Effector memory CD4-positive, alpha-beta T cell (primary cell): Measurements from ENCODE around the gene SURF1.
"Not testable (repeated sequence)": the region's sequence is repeated elsewhere in the genome, so short reads cannot be mapped to it uniquely, and the experiment has no call there.

Source experiments
- DNase-seq, 3 donors: peaks; one replicate each; pipeline ENCODE4 v3.0.0-alpha.2; 2020
- H3K27ac ChIP-seq: 2 replicates; pipeline ENCODE4 v1.7.0; 2013; ENCODE audit warnings: mild to moderate bottlenecking, low read length, moderate library complexity; ENCODE audit not compliant: insufficient read depth, poor library complexity, severe bottlenecking
- H3K27me3 ChIP-seq: replicated peaks from 2 replicates; pipeline ENCODE4 v1.7.0; 2013; ENCODE audit warnings: mild to moderate bottlenecking, low read length; ENCODE audit not compliant: insufficient read depth, control insufficient read depth, poor library complexity, severe bottlenecking
- H3K36me3 ChIP-seq: 2 replicates; pipeline ENCODE4 v1.7.0; 2013; ENCODE audit warnings: mild to moderate bottlenecking, low read length, moderate library complexity; ENCODE audit not compliant: control insufficient read depth, insufficient read depth
- H3K4me1 ChIP-seq: 2 replicates; pipeline ENCODE4 v1.7.0; 2013; ENCODE audit warnings: low read length, mild to moderate bottlenecking; ENCODE audit not compliant: control insufficient read depth, insufficient read depth, poor library complexity, severe bottlenecking
- H3K4me3 ChIP-seq: 2 replicates; pipeline ENCODE4 v1.7.0; 2013; ENCODE audit warnings: low read length, low read depth, mild to moderate bottlenecking; ENCODE audit not compliant: insufficient read depth, poor library complexity, severe bottlenecking
- H3K9me3 ChIP-seq: 2 replicates; pipeline ENCODE4 v1.7.0; 2013; ENCODE audit warnings: mild to moderate bottlenecking, low read length, moderate library complexity; ENCODE audit not compliant: control insufficient read depth

The SURF1 gene

DNA sequence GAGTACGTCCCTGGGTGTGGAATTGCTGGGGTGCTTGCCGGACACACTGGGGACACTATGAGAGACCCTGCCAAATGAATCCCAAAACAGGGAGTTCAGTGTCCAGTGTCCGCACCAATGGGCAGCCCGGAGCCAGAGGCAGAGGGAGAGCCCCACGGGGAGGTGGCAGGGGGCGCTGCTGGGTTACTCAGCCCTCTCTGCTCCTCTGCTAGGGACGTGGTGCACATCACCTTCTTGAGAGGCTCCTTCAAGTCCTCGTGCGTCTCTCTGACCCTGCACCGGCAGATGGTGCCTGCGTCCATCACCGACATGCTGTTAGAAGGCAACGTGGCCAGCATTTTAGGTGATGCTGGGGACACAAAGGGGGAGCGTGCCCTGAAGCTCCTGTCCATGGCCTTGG lies 40.7 kb upstream of the SURF1 start:
- DNase-seq, result no peak
- Histone ChIP-seq H3K36me3 (no peaks in the 10 kb centered on the region), H3K27ac (no peak overlapping the region), H3K27me3 (no peaks in the 10 kb centered on the region), H3K9me3 (no peaks in the 10 kb centered on the region), H3K4me3 (no peak overlapping the region), H3K4me1 (no peaks in the 10 kb centered on the region)

DNA sequence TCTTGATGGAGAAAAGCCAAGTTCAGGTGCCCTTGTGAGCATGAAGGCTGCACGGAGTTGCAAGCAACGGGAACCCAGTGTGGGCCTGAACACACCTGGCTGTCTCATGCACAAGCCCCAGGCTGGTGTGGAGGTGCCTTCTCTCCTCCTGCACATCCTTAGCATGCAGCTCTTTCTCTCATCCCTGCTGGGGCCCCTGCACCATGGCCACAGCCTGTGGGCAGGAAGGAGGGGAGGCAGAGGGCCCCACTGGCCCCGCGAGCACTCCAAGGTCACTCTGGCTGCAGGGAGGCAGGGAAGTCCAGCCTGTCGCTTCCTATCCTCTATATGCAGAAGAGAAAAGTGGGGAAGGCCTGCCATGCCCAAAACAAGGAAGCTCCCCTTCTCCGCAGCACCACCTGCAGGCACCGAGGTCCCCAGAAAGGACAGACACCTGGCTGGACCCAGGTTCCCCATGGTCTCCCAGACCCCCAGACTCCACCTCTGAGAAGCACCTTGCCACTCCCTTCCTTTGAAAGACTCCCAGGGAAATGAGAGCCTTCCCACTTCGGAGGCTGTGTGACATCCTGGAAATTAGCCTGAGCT lies 38.5 kb upstream of the SURF1 start:
- no peaks in the 10 kb centered on the region for H3K27me3 ChIP-seq
- H3K27ac ChIP-seq, result no peak overlapping the region
- H3K36me3 ChIP-seq, result no peaks in the 10 kb centered on the region
- no peaks in the 10 kb centered on the region for H3K4me1 ChIP-seq
- DNase-seq, result no peak
- no peak overlapping the region for H3K4me3 ChIP-seq
- H3K9me3 ChIP-seq, result no peaks in the 10 kb centered on the region

DNA sequence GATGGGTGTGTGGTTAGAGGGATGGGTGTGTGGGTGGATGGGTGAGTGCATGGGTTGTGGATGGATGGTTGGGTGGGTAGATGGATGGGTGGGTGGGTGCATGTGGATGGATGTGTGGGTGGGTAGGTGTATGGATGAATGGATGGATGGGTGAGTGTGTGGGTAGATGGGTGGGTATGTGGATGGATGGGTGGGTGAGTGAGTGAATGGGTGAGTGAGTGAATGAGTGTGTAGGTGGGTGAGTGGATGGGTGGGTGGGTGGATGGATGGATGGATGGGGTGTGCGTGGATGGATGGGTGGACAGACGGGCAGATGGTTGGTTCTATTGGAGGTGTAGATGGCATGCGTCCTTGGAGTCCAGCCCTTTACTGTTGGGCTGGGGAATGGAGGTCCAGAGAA lies 37.1 kb upstream of the SURF1 start:
- H3K27ac ChIP-seq, result no peak overlapping the region
- DNase-seq, result no peak
- H3K9me3 ChIP-seq, result no peaks in the 10 kb centered on the region
- no peak overlapping the region for H3K4me3 ChIP-seq
- no peaks in the 10 kb centered on the region for H3K4me1 ChIP-seq
- H3K27me3 ChIP-seq, result no peaks in the 10 kb centered on the region
- no peaks in the 10 kb centered on the region for H3K36me3 ChIP-seq

DNA sequence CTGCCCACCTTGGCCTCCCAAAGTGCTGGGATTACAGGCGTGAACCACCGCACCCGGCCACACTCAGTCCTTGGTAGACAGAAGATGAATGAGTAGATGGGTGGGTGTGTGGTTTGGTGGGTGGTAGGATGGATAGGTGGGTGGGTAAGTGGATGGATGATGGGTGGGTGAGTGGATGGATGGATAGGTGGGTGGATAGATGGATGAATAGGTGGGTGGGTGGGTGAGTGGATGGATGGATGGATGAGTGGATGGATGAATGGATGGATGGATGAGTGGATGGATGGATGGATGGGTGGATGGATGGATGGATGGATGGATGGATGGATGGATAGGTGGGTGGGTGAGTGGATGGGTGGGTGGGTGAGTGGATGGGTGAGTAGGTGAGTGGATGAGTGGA lies 36.0 kb upstream of the SURF1 start:
- H3K27ac ChIP-seq, H3K9me3 ChIP-seq, H3K4me3 ChIP-seq, H3K4me1 ChIP-seq, DNase-seq, H3K27me3 ChIP-seq, H3K36me3 ChIP-seq: not testable (repeated sequence)

DNA sequence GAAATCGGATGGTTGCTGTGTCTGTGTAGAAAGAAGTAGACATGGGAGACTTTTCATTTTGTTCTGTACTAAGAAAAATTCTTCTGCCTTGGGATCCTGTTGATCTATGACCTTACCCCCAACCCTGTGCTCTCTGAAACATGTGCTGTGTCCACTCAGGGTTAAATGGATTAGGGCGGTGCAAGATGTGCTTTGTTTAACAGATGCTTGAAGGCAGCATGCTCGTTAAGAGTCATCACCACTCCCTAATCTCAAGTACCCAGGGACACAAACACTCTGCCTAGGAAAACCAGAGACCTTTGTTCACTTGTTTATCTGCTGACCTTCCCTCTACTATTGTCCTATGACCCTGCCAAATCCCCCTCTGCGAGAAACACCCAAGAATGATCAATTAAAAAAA lies 35.2 kb upstream of the SURF1 start:
- not testable (repeated sequence) for H3K4me3 ChIP-seq, H3K27me3 ChIP-seq, H3K36me3 ChIP-seq, DNase-seq, H3K9me3 ChIP-seq, H3K27ac ChIP-seq, H3K4me1 ChIP-seq

DNA sequence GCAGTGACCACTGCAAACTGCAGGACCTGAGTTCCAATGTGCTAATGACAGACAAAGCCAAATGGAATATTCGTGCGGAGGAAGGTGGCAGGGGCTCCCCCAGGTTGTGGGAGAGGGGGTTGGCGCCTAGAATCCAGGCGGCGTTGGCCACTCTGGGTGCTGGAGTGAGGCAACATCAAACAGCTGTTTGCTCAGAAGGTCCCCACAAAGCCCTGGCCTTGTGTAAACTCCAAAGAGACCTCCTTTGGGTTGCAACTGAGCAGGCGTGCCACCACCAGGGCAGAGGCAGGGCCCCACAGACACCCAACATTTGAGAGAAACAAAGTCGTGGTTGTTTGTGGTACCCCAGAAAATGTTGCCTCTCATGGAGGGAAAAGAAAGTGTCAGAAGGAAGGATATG lies 34.4 kb upstream of the SURF1 start:
- H3K4me1 ChIP-seq, result no peaks in the 10 kb centered on the region
- no peaks in the 10 kb centered on the region for H3K9me3 ChIP-seq
- H3K36me3 ChIP-seq, result no peaks in the 10 kb centered on the region
- no peak overlapping the region for H3K4me3 ChIP-seq
- no peak overlapping the region for H3K27ac ChIP-seq
- DNase-seq, result no peak
- no peaks in the 10 kb centered on the region for H3K27me3 ChIP-seq

DNA sequence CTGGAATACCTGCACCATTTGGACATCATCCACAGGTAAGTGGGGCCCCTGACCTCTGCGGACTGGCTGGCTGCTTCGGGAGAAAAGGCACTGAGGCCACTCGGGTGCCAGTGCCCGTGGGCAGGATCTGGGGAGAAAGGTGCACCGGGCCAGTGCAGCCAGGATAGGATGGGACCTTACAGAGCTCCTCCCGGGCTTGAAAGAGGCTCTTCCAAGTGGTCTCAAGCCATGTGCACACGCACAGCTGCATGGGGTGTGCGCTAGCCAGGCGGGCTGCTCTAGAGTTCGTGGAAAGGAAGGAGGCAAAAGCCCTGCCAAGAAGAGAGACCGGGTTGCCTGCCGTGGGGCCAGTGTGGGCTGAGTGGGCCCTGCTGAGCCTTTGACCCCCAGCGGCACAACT lies 33.3 kb upstream of the SURF1 start:
- Histone ChIP-seq H3K27ac (no peak overlapping the region), H3K36me3 (no peaks in the 10 kb centered on the region), H3K4me3 (no peak overlapping the region), H3K4me1 (no peaks in the 10 kb centered on the region), H3K9me3 (no peaks in the 10 kb centered on the region), H3K27me3 (no peaks in the 10 kb centered on the region)
- DNase-seq, result no peak

DNA sequence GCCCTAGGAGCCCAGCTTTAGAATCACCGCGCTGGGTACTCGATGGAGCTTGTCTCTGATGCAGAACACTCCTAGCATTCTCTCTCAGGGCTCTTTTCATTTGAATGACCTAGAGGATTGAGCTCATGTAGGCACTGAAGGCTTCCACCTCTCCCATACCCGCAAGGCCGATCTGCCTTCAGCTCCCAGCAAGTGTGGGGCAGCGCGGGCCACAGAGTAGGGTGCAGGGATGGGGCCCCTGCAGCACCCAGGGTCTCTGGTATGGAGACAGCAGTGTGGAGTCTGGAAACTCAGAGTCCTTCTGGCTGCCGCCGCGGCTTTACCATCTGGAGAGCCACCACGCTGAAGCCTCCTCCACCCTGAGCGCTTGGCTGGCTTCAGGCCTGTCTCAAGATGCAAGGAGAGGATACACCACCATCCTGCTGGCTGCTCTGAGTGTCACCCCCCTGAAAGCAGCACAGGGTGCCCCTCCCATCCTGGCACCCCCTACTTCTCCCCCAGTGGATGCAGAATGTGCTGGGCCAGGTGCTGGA lies 32.8 kb upstream of the SURF1 start:
- Histone ChIP-seq H3K27ac (no peak overlapping the region), H3K4me3 (no peak overlapping the region), H3K36me3 (no peaks in the 10 kb centered on the region), H3K4me1 (no peaks in the 10 kb centered on the region), H3K9me3 (no peaks in the 10 kb centered on the region), H3K27me3 (no peaks in the 10 kb centered on the region)
- no peak for DNase-seq

DNA sequence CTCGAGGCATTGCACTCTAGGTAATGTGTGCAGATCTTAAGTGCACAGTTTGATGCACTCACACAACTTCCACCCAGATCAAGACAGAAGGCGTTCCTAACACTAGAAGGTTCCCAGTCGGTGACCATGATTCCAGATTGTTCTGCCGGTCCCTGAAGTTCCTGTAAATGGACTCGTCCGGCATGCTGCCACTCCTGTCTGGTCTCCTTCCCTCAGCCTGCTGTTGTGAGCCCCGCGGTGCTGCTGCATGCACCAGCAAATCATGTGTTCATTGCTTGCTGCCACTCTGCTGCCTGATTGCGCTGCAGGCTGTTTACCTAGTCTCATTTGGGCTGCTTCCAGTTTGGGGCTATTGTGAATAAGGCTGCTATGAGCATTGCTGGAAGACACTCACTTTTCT lies 31.4 kb upstream of the SURF1 start:
- Histone ChIP-seq H3K36me3 (no peaks in the 10 kb centered on the region), H3K9me3 (no peaks in the 10 kb centered on the region), H3K4me3 (no peak overlapping the region), H3K4me1 (no peaks in the 10 kb centered on the region), H3K27ac (no peak overlapping the region), H3K27me3 (no peaks in the 10 kb centered on the region)
- DNase-seq, result no peak

DNA sequence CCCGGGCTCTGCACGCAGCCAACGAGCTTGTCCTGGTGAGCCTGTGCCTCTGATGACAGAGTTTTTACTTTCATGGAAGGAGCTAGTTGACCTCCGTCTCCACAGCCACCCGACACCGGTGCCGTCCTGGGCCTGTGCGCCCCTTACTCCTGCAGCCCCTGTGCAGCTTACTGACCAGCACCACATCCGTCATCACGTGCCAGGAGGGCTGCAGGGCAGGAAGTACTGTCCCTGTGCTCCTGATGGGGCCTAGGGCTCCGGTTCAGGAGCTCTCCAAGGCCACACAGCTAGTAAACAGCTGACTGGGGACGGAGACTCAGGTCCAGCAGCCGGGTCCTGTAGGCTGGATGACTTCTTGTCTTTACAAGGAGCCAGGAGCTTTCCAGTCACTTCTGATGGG lies 30.1 kb upstream of the SURF1 start:
- Histone ChIP-seq H3K27me3 (no peaks in the 10 kb centered on the region), H3K4me1 (no peaks in the 10 kb centered on the region), H3K27ac (no peak overlapping the region), H3K36me3 (no peaks in the 10 kb centered on the region), H3K9me3 (no peaks in the 10 kb centered on the region), H3K4me3 (no peak overlapping the region)
- no peak for DNase-seq
